ENCODE results near the gene PCDHGB3. TPM values are rescaled to one million over a fixed set of nuclear protein-coding genes. Genes with fewer than 3 reads are reported as not detected.

PCDHGB3 gene
- polyA plus RNA-seq, 2 of the 4 experiments (the other 2 are of a cell fraction), result 0.28 to 1.2 TPM

- 67% methylated on average over 24 of the region's 24 CpGs for WGBS (ENCODE audit: missing lambda C conversion rate)
- H3K4me3 ChIP-seq, result no peak within 1 kb of the TSS
- H3K4me1 ChIP-seq, result no peaks in the 10 kb centered on the region
- peaks cover 65% of the 10 kb centered on the region for H3K9me3 ChIP-seq
- ATAC-seq (no peak), FAIRE-seq (no peak), DNase-seq (ENCODE audit: low read depth in 1 of 2, low spot score in 1 of 2) (no peak)
- ChIA-PET CTCF (interaction anchor here (0.9 to 1.3 kb wide), 2 partner anchors 10 to 204 kb away, joined by 4 to 5 read pairs; partner anchors contain the start of gene PCDHGB1), POLR2A (no interaction called here)
- no peak within 1 kb of the TSS for H3K4me2 ChIP-seq
- TF ChIP-seq ZSCAN20 (CRISPR knock-in tag; IDR thresholded peaks at IDR 0.05), result no peak
- TF ChIP-seq CBX8 (IDR thresholded peaks at IDR 0.05), result no peak
- TF ChIP-seq RAD21 (conservative IDR thresholded peaks at IDR 0.05 in 1 of 2, IDR thresholded peaks at IDR 0.05 in 1 of 2), result peak in 1 of 2 experiments; percentile 14; a peak in 1 of 5 replicates
- no peak within 1 kb of the TSS for H3K27ac ChIP-seq
These were observed 10.1 kb upstream of the PCDHGB3 start, which contains the start of gene PCDHGB2 for GRCh38 chr5:141359790-141360426. Gene PCDHGB2 (plus strand): TSS chr5:141359994. CDS start chr5:141360136, 142 bp downstream.

DNA sequence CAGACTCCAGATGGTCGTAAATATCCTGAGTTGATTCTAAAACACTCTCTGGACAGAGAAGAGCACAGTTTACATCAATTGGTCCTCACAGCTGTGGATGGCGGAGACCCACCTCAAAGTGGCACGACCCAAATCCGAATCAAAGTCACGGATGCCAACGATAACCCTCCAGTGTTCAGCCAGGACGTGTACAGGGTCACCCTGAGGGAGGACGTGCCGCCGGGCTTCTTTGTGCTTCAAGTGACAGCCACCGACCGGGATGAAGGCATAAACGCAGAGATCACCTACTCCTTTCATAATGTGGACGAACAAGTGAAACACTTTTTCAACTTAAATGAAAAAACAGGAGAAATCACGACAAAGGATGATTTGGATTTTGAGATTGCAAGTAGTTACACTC, 9.4 kb upstream of the PCDHGB3 start:
- no peak for DNase-seq (ENCODE audit: low read depth in 1 of 2, low spot score in 1 of 2)
- Histone ChIP-seq H3K4me3 (no peak overlapping the region), H3K9me3 (peaks cover 69% of the 10 kb centered on the region), H3K27ac (no peak overlapping the region), H3K4me1 (no peaks in the 10 kb centered on the region), H3K4me2 (no peak overlapping the region)
- FAIRE-seq, result no peak
- no peak for ATAC-seq
- ChIA-PET POLR2A (no interaction called here), CTCF (interaction anchor here (1.3 kb wide), 1 partner anchor 10 kb away, joined by 4 read pairs; the partner anchor contains the start of gene PCDHGB1)
- TF ChIP-seq HDAC2 (IDR thresholded peaks at IDR 0.05) (no peak), ESRRA (IDR thresholded peaks at IDR 0.05; ENCODE audit: borderline replicate concordance, low read length) (no peak), TFCP2L1 (CRISPR knock-in tag; IDR thresholded peaks at IDR 0.05) (no peak), RAD21 (conservative IDR thresholded peaks at IDR 0.05 in 1 of 2, IDR thresholded peaks at IDR 0.05 in 1 of 2) (no peak), CEBPB (IDR thresholded peaks at IDR 0.05) (no peak), FOSL2 (IDR thresholded peaks at IDR 0.05) (no peak), FOSL2 (CRISPR knock-in tag; IDR thresholded peaks at IDR 0.05) (no peak), CHD2 (IDR thresholded peaks at IDR 0.05; ENCODE audit: low read length, partially characterized antibody) (no peak), FOSB (CRISPR knock-in tag; IDR thresholded peaks at IDR 0.05) (no peak), ZNF302 (CRISPR knock-in tag; IDR thresholded peaks at IDR 0.05) (no peak), MAZ (IDR thresholded peaks at IDR 0.05; ENCODE audit: borderline replicate concordance, low read depth, low read length) (no peak), POLR2AphosphoS2 (conservative IDR thresholded peaks at IDR 0.05; ENCODE audit: low read length) (no peak)
- 53% methylated on average over 15 of the region's 15 CpGs for WGBS (ENCODE audit: missing lambda C conversion rate)

- CTCF ChIA-PET, result interaction anchor here (1.1 to 1.2 kb wide), 2 partner anchors 15 to 201 kb away, joined by 3 read pairs; no protein-coding TSS in a partner anchor
- no peaks in the 10 kb centered on the region for H3K4me1 ChIP-seq
- no peak overlapping the region for H3K27ac ChIP-seq
- no peak for TF ChIP-seq TFCP2L1 (CRISPR knock-in tag; IDR thresholded peaks at IDR 0.05)
- no peak for TF ChIP-seq SMC3 (IDR thresholded peaks at IDR 0.05)
- TF ChIP-seq CBX2 (IDR thresholded peaks at IDR 0.05; ENCODE audit: borderline replicate concordance, low read depth), result no peak
- TF ChIP-seq FOSL2 (IDR thresholded peaks at IDR 0.05), result no peak
- no peak for TF ChIP-seq FOSL2 (CRISPR knock-in tag; IDR thresholded peaks at IDR 0.05)
- no peak for TF ChIP-seq BCL3 (IDR thresholded peaks at IDR 0.05)
- TF ChIP-seq FOXS1 (CRISPR knock-in tag; IDR thresholded peaks at IDR 0.05), result no peak
- TF ChIP-seq POLR2A (IDR thresholded peaks at IDR 0.05; ENCODE audit: low read length), result no peak
- no peak for TF ChIP-seq MYC (IDR thresholded peaks at IDR 0.05; ENCODE audit: borderline replicate concordance, low read length)
- TF ChIP-seq HOXA7 (CRISPR knock-in tag; IDR thresholded peaks at IDR 0.05), result no peak
- TF ChIP-seq BHLHE40 (IDR thresholded peaks at IDR 0.05; ENCODE audit: low read depth, low read length), result no peak
- no peak for TF ChIP-seq HDAC2 (IDR thresholded peaks at IDR 0.05)
- TF ChIP-seq ATOH8 (CRISPR knock-in tag; IDR thresholded peaks at IDR 0.05; ENCODE audit: low read depth), result no peak
- TF ChIP-seq EP300 (IDR thresholded peaks at IDR 0.05), result no peak
- no peak for DNase-seq (ENCODE audit: low read depth in 1 of 2, low spot score in 1 of 2)
- no peak for ATAC-seq
- H3K4me2 ChIP-seq, result no peak overlapping the region
- POLR2A ChIA-PET, result no interaction called here
- no peak for FAIRE-seq
- H3K4me3 ChIP-seq, result no peak overlapping the region
- peaks cover 66% of the 10 kb centered on the region for H3K9me3 ChIP-seq
These were observed 7.3 kb upstream of the PCDHGB3 start for GRCh38 chr5:141362719-141363118.
